ENCODE measurements around the gene TCF12. TPM values are rescaled to one million over a fixed set of nuclear protein-coding genes. Genes with fewer than 3 reads are reported as not detected.

The TCF12 gene
- polyA plus RNA-seq, 1 donor (not counting 4 experiments of a cell fraction or from before 2014, with no cell fraction given), result 48.3 TPM

DNA sequence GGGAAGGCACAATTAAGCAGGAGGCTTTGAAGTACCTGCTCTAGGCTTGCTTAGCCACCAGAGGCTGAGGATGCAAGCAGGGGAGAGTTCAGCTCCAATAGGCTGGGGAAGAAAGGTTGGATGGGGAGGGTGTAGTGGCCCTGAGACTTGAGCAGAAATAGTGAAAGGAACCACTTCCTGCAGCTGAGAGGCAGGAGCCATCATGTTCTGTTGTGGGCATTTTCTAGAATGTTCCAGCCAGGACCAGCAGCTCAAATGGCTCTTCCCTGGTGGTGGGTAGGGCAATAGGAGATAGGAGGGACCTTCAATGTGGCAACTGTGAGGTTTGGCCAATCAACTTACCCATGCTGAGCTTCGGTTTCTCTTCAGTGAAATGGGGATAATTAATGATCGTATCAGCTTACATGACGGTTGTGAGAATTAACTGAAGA lies 378.7 kb downstream of the TCF12 start:
- no peak for TF ChIP-seq EZH2 (IDR thresholded peaks at IDR 0.05; ENCODE audit: low read length)
- TF ChIP-seq, protein P1, sequence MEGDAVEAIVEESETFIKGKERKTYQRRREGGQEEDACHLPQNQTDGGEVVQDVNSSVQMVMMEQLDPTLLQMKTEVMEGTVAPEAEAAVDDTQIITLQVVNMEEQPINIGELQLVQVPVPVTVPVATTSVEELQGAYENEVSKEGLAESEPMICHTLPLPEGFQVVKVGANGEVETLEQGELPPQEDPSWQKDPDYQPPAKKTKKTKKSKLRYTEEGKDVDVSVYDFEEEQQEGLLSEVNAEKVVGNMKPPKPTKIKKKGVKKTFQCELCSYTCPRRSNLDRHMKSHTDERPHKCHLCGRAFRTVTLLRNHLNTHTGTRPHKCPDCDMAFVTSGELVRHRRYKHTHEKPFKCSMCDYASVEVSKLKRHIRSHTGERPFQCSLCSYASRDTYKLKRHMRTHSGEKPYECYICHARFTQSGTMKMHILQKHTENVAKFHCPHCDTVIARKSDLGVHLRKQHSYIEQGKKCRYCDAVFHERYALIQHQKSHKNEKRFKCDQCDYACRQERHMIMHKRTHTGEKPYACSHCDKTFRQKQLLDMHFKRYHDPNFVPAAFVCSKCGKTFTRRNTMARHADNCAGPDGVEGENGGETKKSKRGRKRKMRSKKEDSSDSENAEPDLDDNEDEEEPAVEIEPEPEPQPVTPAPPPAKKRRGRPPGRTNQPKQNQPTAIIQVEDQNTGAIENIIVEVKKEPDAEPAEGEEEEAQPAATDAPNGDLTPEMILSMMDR (optimal IDR thresholded peaks at IDR 0.05 in 1 of 3, IDR thresholded peaks at IDR 0.05 in 1 of 3, conservative IDR thresholded peaks at IDR 0.05 in 1 of 3; ENCODE audit: extremely low read depth in 1 of 3, insufficient read depth in 2 of 3, low read length in 3 of 3), result no peak
- Histone ChIP-seq H3K4me1 (ENCODE audit: control insufficient read depth, extremely low read depth, insufficient read depth, low read length) (no peaks in the 10 kb centered on the region), H3K4me3 (ENCODE audit: control insufficient read depth in 2 of 3, extremely low read depth in 1 of 3, insufficient read depth in 2 of 3, low read depth in 1 of 3, low read length in 3 of 3) (no peak overlapping the region), H3K9ac (ENCODE audit: control insufficient read depth, extremely low read depth, insufficient read depth, low read length) (no peak overlapping the region), H3K9me1 (ENCODE audit: control insufficient read depth, extremely low read depth, insufficient read depth, low read length) (no peaks in the 10 kb centered on the region), H3K27ac (ENCODE audit: control insufficient read depth, insufficient read depth, low read length) (no peak overlapping the region), H4K20me1 (ENCODE audit: control insufficient read depth, extremely low read depth, insufficient read depth, low read length) (no peaks in the 10 kb centered on the region), H3K4me2 (ENCODE audit: control insufficient read depth, extremely low read depth, insufficient read depth, low read depth, low read length) (no peak overlapping the region), H3K27me3 (ENCODE audit: control insufficient read depth, extremely low read depth, insufficient read depth, low read length) (no peaks in the 10 kb centered on the region), H2AFZ (ENCODE audit: control insufficient read depth, low read length) (no peak overlapping the region), H3K9me3 (ENCODE audit: control insufficient read depth, low read depth, low read length) (no peaks in the 10 kb centered on the region), H3K79me2 (ENCODE audit: control insufficient read depth, insufficient read depth, low read length) (no peaks in the 10 kb centered on the region), H3K36me3 (ENCODE audit: control insufficient read depth in 2 of 2, extremely low read depth in 1 of 2, insufficient read depth in 2 of 2, low read length in 2 of 2) (peaks cover 0 to 2% of the 10 kb centered on the region in 2 experiments)
- dilution Hi-C loops (cut with MboI; ENCODE audit: extremely low pct_ligation_motif_present, low sequenced_read_pairs), result no loop called here
- FAIRE-seq (no peak), DNase-seq (ENCODE audit: low read depth, low spot score) (no peak)

GRCh38 chr15:57297630-57298029 lies 379.2 kb downstream of the TCF12 start:
- Histone ChIP-seq H3K4me2 (ENCODE audit: control insufficient read depth, extremely low read depth, insufficient read depth, low read depth, low read length) (no peak overlapping the region), H3K36me3 (ENCODE audit: control insufficient read depth in 2 of 2, extremely low read depth in 1 of 2, insufficient read depth in 2 of 2, low read length in 2 of 2) (peaks cover 0 to 2% of the 10 kb centered on the region in 2 experiments), H3K79me2 (ENCODE audit: control insufficient read depth, insufficient read depth, low read length) (no peaks in the 10 kb centered on the region), H3K27ac (ENCODE audit: control insufficient read depth, insufficient read depth, low read length) (no peak overlapping the region), H3K27me3 (ENCODE audit: control insufficient read depth, extremely low read depth, insufficient read depth, low read length) (no peaks in the 10 kb centered on the region), H3K4me1 (ENCODE audit: control insufficient read depth, extremely low read depth, insufficient read depth, low read length) (no peaks in the 10 kb centered on the region), H3K9me3 (ENCODE audit: control insufficient read depth, low read depth, low read length) (no peaks in the 10 kb centered on the region), H2AFZ (ENCODE audit: control insufficient read depth, low read length) (no peak overlapping the region), H4K20me1 (ENCODE audit: control insufficient read depth, extremely low read depth, insufficient read depth, low read length) (no peaks in the 10 kb centered on the region), H3K9me1 (ENCODE audit: control insufficient read depth, extremely low read depth, insufficient read depth, low read length) (no peaks in the 10 kb centered on the region), H3K4me3 (ENCODE audit: control insufficient read depth in 2 of 3, extremely low read depth in 1 of 3, insufficient read depth in 2 of 3, low read depth in 1 of 3, low read length in 3 of 3) (no peak overlapping the region), H3K9ac (ENCODE audit: control insufficient read depth, extremely low read depth, insufficient read depth, low read length) (no peak overlapping the region)
- FAIRE-seq, result no peak
- DNase-seq (ENCODE audit: low read depth, low spot score), result no peak
- no peak for TF ChIP-seq EZH2 (IDR thresholded peaks at IDR 0.05; ENCODE audit: low read length)
- TF ChIP-seq, protein P1 (optimal IDR thresholded peaks at IDR 0.05 in 1 of 3, IDR thresholded peaks at IDR 0.05 in 1 of 3, conservative IDR thresholded peaks at IDR 0.05 in 1 of 3; ENCODE audit: extremely low read depth in 1 of 3, insufficient read depth in 2 of 3, low read length in 3 of 3), result no peak
- dilution Hi-C loops (cut with MboI; ENCODE audit: extremely low pct_ligation_motif_present, low sequenced_read_pairs), result no loop called here

Data from keratinocyte (primary cell).